GM12864 (cell line): ENCODE data around the gene MOCOS.

Experiments used
- DNase-seq: peaks from one replicate; pipeline ENCODE4 v3.0.0-alpha.2; 2011; ENCODE audit warnings: low read depth
- H3K4me3 ChIP-seq: 2 replicates; pipeline ENCODE4 v1.5.1; 2011; ENCODE audit warnings: mild to moderate bottlenecking, low read depth, low read length, control low read depth
- TF ChIP-seq, protein P1 (sequence below): IDR thresholded peaks from 2 replicates; pipeline ENCODE4 v1.5.1; 2011; ENCODE audit warnings: low read depth, mild to moderate bottlenecking, moderate library complexity, low read length, control low read depth, inconsistent platforms; ENCODE audit errors: missing control alignments

Gene MOCOS, protein sequence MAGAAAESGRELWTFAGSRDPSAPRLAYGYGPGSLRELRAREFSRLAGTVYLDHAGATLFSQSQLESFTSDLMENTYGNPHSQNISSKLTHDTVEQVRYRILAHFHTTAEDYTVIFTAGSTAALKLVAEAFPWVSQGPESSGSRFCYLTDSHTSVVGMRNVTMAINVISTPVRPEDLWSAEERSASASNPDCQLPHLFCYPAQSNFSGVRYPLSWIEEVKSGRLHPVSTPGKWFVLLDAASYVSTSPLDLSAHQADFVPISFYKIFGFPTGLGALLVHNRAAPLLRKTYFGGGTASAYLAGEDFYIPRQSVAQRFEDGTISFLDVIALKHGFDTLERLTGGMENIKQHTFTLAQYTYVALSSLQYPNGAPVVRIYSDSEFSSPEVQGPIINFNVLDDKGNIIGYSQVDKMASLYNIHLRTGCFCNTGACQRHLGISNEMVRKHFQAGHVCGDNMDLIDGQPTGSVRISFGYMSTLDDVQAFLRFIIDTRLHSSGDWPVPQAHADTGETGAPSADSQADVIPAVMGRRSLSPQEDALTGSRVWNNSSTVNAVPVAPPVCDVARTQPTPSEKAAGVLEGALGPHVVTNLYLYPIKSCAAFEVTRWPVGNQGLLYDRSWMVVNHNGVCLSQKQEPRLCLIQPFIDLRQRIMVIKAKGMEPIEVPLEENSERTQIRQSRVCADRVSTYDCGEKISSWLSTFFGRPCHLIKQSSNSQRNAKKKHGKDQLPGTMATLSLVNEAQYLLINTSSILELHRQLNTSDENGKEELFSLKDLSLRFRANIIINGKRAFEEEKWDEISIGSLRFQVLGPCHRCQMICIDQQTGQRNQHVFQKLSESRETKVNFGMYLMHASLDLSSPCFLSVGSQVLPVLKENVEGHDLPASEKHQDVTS

DNA sequence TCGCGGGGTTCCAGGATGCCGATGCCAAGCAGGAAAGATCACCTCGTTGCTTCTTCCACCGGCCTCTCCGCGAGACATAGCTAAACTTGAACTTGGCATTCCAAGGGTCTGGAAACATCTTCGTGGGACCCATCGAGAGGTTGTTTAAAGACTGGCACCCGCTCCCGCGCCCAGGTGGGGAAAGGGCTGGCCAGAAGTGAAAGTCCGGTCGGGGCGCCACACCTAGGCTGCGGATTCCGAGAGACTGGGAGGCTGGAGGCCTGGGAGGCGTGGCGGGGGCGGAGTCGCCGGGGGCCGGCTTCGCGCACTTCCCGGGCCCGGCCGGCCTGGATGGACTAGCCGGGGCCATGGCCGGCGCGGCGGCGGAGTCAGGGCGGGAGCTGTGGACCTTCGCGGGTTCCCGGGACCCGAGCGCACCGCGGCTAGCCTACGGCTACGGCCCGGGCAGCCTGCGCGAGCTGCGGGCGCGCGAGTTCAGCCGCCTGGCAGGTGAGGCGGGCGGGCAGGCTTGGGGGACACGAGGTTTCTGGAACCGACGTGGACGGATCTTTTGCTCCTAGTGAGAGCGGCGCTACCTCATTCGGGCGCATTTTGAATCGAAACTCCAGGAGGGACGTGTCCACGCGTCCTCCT, at the start of gene MOCOS:
Gene MOCOS (plus strand): TSS at position 305 of the 633 bp plus-strand sequence. CDS start 43 bp downstream, at position 348.
- peak within 1 kb of the TSS; percentile 74 for H3K4me3 ChIP-seq
- no peak for DNase-seq
- TF ChIP-seq, protein P1, sequence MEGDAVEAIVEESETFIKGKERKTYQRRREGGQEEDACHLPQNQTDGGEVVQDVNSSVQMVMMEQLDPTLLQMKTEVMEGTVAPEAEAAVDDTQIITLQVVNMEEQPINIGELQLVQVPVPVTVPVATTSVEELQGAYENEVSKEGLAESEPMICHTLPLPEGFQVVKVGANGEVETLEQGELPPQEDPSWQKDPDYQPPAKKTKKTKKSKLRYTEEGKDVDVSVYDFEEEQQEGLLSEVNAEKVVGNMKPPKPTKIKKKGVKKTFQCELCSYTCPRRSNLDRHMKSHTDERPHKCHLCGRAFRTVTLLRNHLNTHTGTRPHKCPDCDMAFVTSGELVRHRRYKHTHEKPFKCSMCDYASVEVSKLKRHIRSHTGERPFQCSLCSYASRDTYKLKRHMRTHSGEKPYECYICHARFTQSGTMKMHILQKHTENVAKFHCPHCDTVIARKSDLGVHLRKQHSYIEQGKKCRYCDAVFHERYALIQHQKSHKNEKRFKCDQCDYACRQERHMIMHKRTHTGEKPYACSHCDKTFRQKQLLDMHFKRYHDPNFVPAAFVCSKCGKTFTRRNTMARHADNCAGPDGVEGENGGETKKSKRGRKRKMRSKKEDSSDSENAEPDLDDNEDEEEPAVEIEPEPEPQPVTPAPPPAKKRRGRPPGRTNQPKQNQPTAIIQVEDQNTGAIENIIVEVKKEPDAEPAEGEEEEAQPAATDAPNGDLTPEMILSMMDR, result no peak

DNA sequence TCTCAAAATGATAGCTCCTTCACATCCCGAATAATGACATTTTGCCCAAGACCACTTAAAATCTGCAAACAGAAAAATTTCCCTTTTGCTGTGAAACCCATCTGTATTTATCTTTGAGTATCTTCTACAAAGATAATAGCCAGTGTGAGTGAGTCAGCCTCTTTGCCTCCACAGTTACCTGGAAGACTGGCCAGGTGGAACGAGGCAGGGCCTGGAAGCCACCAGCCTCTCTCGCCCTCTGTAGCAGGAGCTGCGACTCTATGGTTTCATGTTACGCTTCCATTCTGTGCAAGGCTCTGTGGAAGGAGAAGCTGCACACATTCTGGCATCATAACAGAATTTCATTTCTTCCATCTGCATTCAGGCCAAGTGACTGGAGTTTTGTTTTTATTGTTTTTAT, 48.1 kb upstream of the MOCOS start:
- H3K4me3 ChIP-seq, result no peak overlapping the region
- TF ChIP-seq, protein P1, result no peak
- DNase-seq, result no peak

DNA sequence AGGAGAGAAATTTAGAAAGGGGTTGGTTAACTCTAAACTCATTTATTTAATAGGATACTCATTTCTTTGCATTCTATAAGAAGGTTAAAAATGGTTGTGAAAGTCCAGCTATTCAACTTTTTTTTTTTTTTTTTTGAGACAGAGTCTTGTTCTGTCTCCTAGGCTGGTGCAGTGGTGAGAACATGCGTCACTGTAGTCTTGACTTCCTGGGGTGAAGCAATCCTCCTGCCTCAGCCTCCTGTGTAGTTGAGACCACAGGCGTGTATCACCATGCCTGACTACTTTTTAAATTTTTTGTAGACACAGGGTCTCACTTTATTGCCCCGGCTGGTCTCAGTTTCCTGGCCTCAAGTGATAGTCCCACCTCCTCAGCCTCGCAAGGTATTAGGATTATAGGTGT, 45.7 kb upstream of the MOCOS start:
- no peak for DNase-seq
- TF ChIP-seq, protein P1, result no peak
- no peak overlapping the region for H3K4me3 ChIP-seq

DNA sequence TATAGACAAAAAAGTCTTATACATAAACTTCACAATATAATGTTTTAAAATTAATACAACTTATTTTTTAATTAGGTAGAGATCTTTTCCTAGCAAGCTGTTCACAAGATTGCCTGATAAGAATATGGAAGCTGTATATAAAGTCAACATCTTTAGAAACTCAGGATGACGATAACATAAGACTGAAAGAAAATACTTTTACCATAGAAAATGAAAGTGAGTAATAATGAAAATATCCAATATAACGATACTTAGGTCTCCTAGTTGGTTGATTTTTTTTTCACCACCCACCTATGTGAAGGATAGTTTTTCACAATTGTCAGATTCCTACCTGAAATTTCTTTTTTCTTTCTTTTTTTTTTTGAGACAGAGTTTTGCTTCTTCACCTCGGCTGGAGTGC, 44.5 kb upstream of the MOCOS start:
- H3K4me3 ChIP-seq, result no peak overlapping the region
- DNase-seq, result no peak
- TF ChIP-seq, protein P1, result no peak

DNA sequence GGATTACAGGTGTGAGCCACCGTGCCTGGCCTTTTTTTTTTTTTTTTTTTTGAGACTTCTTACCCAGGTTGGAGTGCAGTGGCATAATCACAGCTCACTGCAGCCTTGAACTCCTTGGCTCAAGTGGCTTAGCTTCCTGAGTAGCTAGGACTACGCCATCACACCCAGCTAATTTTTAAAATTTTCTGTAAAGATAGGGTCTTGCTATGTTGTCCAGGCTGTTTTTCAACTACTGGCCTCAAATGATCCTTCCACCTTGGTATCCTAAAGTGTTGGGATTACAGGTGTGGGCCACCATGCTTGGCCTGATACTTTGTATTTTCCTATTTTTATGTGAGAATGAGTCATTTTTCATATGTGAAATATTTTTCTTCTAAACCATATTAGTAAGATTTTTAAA, 43.9 kb upstream of the MOCOS start:
- DNase-seq, result no peak
- no peak overlapping the region for H3K4me3 ChIP-seq
- TF ChIP-seq, protein P1, result no peak

DNA sequence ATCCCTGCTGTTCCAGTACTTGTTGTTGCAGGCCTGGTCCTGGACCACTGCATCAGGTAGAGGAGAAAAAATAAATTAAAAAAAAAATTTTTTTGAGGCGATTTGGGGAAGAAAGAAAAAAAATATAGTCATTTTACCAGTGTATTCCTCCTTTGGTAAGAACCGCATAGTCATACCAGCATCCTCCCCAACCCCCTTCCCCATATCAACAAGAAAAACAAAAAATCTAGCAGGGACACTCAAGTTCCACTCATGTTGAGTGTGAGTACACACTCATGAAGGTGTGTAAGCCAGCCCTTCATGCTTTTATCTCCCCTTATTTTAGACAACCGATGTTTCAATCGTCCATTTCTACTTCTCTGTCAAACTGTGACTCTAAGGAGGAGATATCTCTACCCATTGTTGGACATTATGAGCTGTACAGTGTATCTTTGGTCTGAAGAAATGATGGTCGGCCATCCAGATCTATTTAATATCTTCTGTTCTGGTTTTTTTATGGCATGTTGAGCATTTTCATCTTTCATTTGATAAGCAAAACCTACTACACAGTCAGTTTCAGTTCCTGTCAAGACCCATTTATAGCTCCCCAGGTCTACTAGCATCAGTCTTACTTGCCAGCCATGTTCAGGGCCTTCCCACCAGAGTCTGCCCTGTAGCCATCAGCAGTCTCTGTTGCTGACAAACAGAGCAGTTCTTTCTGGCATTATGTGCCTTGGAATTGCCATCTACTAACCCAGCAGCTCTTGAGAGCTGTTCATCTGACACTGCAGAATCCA, 37.6 kb upstream of the MOCOS start:
- TF ChIP-seq, protein P1, result no peak
- H3K4me3 ChIP-seq, result no peak overlapping the region

More for the DNA sequence above, 37.6 kb upstream of the MOCOS start:
- peak; percentile 57 for DNase-seq
